ENCODE results near the gene CERS4.

DNA sequence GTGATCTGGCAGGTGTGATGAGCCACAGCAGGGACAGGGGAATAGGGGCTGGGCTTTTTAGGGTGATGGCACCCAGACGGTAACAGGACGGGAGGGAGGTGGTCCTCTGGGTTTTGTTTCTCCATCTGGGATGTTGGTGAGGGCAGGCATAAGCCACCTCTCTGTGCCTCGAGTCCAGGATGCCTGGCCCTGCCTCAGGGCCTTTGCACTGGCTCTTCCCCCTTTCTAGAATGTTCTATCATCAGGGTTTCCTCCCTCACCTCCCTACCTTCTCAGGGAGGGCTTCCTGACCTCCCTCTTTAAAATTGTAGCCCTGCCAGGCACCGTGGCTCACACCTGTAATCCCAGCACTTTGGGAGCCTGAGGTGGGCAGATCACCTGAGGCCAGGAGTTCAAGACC, 6.6 kb downstream of the CERS4 start:
- TF ChIP-seq, protein P1, sequence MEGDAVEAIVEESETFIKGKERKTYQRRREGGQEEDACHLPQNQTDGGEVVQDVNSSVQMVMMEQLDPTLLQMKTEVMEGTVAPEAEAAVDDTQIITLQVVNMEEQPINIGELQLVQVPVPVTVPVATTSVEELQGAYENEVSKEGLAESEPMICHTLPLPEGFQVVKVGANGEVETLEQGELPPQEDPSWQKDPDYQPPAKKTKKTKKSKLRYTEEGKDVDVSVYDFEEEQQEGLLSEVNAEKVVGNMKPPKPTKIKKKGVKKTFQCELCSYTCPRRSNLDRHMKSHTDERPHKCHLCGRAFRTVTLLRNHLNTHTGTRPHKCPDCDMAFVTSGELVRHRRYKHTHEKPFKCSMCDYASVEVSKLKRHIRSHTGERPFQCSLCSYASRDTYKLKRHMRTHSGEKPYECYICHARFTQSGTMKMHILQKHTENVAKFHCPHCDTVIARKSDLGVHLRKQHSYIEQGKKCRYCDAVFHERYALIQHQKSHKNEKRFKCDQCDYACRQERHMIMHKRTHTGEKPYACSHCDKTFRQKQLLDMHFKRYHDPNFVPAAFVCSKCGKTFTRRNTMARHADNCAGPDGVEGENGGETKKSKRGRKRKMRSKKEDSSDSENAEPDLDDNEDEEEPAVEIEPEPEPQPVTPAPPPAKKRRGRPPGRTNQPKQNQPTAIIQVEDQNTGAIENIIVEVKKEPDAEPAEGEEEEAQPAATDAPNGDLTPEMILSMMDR (IDR thresholded peaks at IDR 0.05; ENCODE audit: low read depth, low read length) = no peak
- TF ChIP-seq, protein P2, sequence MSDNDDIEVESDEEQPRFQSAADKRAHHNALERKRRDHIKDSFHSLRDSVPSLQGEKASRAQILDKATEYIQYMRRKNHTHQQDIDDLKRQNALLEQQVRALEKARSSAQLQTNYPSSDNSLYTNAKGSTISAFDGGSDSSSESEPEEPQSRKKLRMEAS (IDR thresholded peaks at IDR 0.05; ENCODE audit: low read depth, low read length) = no peak

Measured in NB4 (cell line).